ENCODE data around the gene CTSE. TPM values are rescaled to one million over a fixed set of nuclear protein-coding genes. Genes with fewer than 3 reads are reported as not detected.

Gene CTSE
- total RNA-seq, 3 donors from 2014 or later: 0.32 TPM; not detected in 2

DNA sequence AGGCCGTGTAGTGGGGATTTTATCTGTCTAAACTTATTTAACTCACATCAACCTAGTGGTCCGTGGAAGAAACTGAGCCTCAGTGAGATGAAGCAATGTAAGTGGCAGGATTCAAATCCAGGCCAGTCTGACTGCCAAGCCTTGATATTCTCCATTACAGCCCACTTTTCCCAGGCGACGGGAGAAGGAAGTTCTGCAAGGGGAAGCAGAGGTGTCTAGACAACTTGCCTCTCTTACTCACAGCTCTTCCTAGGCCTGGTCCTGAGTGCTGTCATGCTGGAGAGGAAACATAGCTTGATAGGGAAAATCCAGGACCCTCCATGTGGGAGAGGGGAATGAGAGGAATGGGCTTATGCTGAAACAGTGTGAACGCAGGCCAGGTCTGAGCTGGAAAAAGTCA, 9.1 kb downstream of the CTSE start:
- Mint-ChIP-seq H3K4me3 (no peak overlapping the region), H3K4me1 (ENCODE audit: low read depth) (peaks cover 19% of the 10 kb centered on the region), H3K9me3 (no peaks in the 10 kb centered on the region), H3K27me3 (ENCODE audit: low read depth) (no peaks in the 10 kb centered on the region), H3K36me3 (ENCODE audit: insufficient read depth) (no peaks in the 10 kb centered on the region)
- DNase-seq (no peak), ATAC-seq (no peak)

DNA sequence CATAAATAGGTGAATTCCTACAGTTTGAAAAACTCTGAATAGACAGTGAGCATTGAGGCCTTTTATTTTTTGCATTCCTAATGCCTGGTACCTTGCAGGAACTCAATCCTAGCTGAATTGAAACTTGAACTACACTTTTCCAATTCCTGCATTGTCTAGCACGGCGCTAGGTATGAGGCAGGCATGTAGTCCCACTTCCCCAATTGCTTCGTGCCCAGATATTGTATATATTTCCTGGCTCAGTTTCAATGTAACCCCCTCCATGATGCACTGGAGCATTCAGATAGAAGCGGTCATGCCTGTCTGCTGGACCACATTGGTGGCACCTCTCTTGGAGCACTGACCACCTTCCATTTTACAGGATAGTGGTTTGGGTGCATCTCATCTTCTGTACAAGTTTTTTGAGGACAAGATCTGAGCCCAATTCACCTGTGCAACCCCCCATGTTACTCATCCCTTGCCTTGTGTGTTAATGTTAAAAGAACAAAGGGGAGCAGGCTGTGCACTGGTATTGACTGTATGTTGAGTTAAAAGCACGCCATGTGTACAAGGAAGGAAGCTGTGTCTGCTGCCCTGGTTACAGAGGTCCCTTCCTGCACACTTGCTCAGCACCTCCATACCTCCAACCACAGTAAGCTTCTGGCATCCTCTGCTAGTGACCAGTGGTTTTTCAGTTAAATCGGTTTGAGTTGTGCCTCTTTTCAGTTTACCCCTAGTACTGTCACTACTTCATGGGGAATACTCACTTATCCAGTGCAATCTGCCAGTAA, 10.5 kb downstream of the CTSE start:
- H3K4me1 Mint-ChIP-seq (ENCODE audit: low read depth): peaks cover 19% of the 10 kb centered on the region
- no peaks in the 10 kb centered on the region for H3K27me3 Mint-ChIP-seq (ENCODE audit: low read depth)
- no peak for ATAC-seq
- H3K36me3 Mint-ChIP-seq (ENCODE audit: insufficient read depth): no peaks in the 10 kb centered on the region
- H3K9me3 Mint-ChIP-seq: no peaks in the 10 kb centered on the region
- no peak for DNase-seq
- no peak overlapping the region for H3K4me3 Mint-ChIP-seq

DNA sequence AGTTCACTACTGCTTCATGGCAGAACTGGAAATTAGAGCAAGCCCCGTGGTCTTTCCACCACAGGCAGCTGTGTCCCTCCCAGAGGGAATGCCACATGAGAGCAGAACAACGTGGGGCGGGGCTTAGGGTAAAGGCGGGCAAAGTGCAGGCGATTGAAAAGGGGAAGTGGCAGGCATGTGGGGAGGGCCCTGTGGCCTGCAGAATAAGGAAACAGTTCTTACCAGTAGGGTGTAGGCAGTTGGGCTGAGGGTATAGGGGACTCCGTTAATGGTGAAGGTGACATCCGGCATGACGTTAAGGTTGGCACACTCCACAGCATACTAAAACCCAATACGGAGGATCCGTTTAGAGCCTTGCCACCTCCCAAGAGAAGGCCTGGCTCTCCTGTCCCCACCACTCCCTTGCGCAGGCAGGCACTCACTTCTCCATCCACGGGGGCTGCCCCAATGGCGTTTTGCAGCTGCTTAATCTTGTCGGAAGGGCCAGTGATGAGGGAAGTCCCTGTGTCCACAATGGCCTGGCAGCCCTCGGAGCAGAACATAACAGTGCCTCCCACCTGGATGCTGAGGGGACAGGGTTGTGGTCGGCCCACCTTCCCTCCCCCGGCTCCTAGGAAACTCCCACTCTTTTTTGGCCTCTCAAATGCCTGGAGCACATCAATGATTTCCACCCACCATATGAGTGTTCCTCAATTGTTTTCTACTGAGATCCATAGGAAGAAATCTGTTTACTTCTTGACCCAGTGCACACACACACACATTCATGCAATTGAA, 11.4 kb downstream of the CTSE start:
- Mint-ChIP-seq H3K36me3 (ENCODE audit: insufficient read depth) (no peaks in the 10 kb centered on the region), H3K4me3 (no peak overlapping the region), H3K9me3 (no peaks in the 10 kb centered on the region), H3K27me3 (ENCODE audit: low read depth) (no peaks in the 10 kb centered on the region), H3K4me1 (ENCODE audit: low read depth) (peaks cover 19% of the 10 kb centered on the region)
- ATAC-seq: peak; percentile 73 to 74
- no peak for DNase-seq

DNA sequence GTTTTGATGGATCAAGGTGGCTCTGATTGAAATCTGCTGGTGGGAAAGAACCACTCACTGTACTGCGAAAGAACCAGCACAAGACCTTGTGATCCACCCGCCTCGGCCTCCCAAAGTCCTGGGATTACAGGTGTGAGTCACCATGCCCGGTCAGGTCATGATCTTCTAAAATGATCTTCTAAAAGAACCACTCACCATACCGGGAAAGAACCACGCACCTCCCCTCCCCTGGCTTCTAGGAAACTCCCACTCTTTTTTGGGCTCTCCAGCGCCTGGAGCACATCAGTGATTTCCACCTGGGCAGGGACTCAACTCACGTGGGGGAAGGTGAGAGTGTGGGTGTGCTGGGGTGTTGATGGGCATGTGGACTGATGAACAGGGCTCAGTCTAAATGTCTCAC, 12.6 kb downstream of the CTSE start:
- Mint-ChIP-seq H3K4me1 (ENCODE audit: low read depth) (peaks cover 19% of the 10 kb centered on the region), H3K9me3 (no peaks in the 10 kb centered on the region), H3K27me3 (ENCODE audit: low read depth) (peaks cover 5% of the 10 kb centered on the region), H3K36me3 (ENCODE audit: insufficient read depth) (no peaks in the 10 kb centered on the region), H3K4me3 (no peak overlapping the region)
- DNase-seq: no peak
- ATAC-seq: peak in 1 of 2 donors; percentile 12

DNA sequence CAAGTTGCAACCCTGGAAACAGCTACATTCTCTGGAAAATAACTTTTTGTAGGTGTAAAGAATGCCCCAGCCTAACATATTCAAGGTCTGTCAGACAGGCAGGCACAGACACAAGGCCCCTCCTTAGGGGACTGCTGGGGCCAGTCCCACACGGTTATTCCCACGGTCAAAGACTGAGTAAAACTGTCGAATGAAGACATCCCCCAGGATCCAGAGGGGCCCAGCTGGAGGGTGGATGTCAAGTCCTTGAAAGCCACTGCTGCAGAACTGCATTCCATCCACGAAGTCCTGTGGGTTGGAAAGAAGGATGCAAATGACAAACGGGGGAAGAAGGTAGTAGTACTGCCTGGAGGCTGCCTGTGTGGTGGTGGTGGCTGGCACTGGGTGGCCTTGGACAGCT, 13.6 kb downstream of the CTSE start:
- H3K4me3 Mint-ChIP-seq: no peak overlapping the region
- peaks cover 5% of the 10 kb centered on the region for H3K27me3 Mint-ChIP-seq (ENCODE audit: low read depth)
- DNase-seq (no peak), ATAC-seq (no peak)
- H3K36me3 Mint-ChIP-seq (ENCODE audit: insufficient read depth): no peaks in the 10 kb centered on the region
- peaks cover 19% of the 10 kb centered on the region for H3K4me1 Mint-ChIP-seq (ENCODE audit: low read depth)
- H3K9me3 Mint-ChIP-seq: no peaks in the 10 kb centered on the region

DNA sequence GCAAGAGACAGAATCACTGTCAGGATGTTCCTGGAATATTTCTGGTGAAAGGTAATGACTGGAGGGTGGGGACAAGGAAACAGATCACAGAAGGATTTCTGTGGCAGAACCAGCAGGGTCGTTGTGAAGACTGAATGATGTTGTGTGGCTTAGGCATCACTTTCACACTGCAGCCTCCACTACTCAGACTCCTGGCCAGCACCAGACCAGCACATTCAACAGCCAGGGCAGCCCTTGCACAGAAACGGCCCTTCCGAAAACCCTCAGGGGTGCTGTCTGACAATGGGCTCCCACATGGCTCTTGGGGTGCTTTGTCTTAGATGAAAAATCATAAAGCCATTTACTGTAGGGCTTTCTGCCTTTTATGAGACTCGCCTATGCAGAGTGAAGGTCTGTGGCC, 16.7 kb downstream of the CTSE start:
- Mint-ChIP-seq H3K27me3 (ENCODE audit: low read depth) (peaks cover 11% of the 10 kb centered on the region), H3K9me3 (no peaks in the 10 kb centered on the region), H3K4me1 (ENCODE audit: low read depth) (peaks cover 16% of the 10 kb centered on the region), H3K4me3 (no peak overlapping the region), H3K36me3 (ENCODE audit: insufficient read depth) (no peaks in the 10 kb centered on the region)
- DNase-seq (no peak), ATAC-seq (no peak)

DNA sequence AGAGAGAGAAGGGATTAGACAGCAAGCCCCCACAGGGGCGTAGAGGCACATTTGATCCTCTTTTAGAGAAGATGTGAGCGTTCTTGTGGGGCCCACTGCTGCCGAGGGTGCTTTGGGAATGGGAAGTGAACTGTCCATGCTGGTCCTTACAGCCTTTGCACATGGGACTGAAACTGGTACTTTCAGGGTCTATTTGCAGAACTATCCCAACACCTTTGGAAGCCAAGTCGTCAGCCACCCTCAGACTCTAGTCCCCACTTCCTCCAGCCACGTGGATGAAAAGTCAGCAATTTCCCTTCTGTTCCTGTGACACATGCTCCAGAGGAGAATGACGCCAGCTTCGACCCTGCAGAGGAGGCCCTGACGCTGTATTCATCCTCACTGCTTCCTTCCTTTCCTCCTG, 17.9 kb downstream of the CTSE start:
- DNase-seq (no peak), ATAC-seq (no peak)
- no peak overlapping the region for H3K4me3 Mint-ChIP-seq

DNA sequence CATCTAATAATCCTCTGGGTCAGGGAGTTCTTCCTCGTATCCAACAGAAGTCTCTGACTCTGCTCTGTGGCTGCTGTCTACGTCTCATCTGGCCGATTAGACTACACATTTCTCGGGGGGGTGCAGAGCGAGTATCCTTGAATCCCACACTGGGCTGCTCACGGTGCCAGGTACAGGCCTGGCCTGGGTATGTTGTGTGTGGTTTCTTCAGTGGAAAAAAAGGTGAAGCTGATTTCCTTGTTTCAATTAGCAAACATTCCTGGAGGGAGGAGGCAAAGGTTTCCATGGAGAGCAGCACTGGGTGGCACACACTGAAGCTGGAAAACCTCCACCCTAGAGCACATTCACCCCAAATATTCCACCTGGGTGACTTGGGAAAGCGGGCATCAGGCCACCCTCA, 18.5 kb downstream of the CTSE start:
- H3K4me1 Mint-ChIP-seq (ENCODE audit: low read depth): peaks cover 21% of the 10 kb centered on the region
- H3K27me3 Mint-ChIP-seq (ENCODE audit: low read depth): peaks cover 11% of the 10 kb centered on the region
- no peak overlapping the region for H3K4me3 Mint-ChIP-seq
- DNase-seq (no peak), ATAC-seq (no peak)
- H3K9me3 Mint-ChIP-seq: no peaks in the 10 kb centered on the region
- H3K36me3 Mint-ChIP-seq (ENCODE audit: insufficient read depth): no peaks in the 10 kb centered on the region

More for the DNA sequence above, 17.9 kb downstream of the CTSE start:
- Mint-ChIP-seq H3K4me1 (ENCODE audit: low read depth) (peaks cover 20% of the 10 kb centered on the region), H3K36me3 (ENCODE audit: insufficient read depth) (no peaks in the 10 kb centered on the region), H3K9me3 (no peaks in the 10 kb centered on the region), H3K27me3 (ENCODE audit: low read depth) (peaks cover 11% of the 10 kb centered on the region)

DNA sequence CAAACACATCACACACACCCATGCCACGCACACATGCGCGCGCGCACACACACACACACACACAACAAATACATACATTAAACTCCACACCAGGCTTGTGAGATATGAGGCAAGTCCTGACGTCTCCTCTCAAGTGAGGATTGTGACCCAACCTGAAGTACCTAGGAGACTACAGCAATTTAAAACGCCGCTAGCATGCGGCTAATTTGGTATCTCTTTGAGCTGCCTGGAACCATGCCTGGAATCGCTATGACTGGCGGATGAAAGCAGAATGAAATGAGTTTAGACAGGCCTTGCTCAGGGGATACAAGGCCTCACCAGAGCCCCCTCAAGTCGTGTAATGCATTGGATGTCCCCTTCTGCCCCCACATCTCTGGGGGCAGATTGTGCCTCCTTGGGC, 18.9 kb downstream of the CTSE start:
- no peak for ATAC-seq
- Mint-ChIP-seq H3K9me3 (no peaks in the 10 kb centered on the region), H3K4me1 (ENCODE audit: low read depth) (peaks cover 21% of the 10 kb centered on the region), H3K36me3 (ENCODE audit: insufficient read depth) (no peaks in the 10 kb centered on the region), H3K27me3 (ENCODE audit: low read depth) (peaks cover 11% of the 10 kb centered on the region), H3K4me3 (no peak overlapping the region)
- DNase-seq: no peak

DNA sequence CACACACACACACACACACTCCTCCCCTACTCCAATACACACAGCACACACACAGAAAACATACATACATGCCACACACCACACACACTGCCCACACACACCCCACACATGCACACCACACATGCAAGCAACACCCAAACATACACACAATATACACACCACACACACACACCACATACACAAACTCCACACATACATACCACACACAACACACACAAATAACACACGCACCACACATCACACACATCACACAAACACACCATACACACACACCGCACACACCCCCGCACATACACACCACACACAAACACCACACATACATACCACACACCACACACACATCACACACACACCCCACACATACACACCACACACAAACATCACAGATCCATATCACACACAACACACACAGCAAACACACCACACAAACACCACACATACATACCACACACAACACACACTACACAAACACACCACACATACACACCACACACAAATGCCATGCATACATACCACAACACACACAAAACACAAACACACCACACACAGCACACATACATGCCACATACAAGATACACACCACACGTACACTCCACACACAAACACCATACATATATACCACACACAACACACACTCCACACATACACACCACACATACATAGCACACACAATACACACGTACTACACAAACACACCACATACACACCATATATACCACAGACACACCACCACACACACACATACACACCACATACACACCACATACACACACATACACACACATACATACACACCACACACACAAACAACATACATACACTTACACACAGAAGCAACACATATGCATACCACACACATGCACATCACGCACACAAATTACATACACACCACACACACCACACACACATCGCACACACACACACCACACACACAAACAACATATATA, 19.6 kb downstream of the CTSE start:
- Mint-ChIP-seq H3K27me3 (ENCODE audit: low read depth) (peaks cover 11% of the 10 kb centered on the region), H3K4me3 (no peak overlapping the region), H3K36me3 (ENCODE audit: insufficient read depth) (no peaks in the 10 kb centered on the region), H3K9me3 (no peaks in the 10 kb centered on the region), H3K4me1 (ENCODE audit: low read depth) (peaks cover 21% of the 10 kb centered on the region)
- ATAC-seq: no peak
- DNase-seq: no peak

DNA sequence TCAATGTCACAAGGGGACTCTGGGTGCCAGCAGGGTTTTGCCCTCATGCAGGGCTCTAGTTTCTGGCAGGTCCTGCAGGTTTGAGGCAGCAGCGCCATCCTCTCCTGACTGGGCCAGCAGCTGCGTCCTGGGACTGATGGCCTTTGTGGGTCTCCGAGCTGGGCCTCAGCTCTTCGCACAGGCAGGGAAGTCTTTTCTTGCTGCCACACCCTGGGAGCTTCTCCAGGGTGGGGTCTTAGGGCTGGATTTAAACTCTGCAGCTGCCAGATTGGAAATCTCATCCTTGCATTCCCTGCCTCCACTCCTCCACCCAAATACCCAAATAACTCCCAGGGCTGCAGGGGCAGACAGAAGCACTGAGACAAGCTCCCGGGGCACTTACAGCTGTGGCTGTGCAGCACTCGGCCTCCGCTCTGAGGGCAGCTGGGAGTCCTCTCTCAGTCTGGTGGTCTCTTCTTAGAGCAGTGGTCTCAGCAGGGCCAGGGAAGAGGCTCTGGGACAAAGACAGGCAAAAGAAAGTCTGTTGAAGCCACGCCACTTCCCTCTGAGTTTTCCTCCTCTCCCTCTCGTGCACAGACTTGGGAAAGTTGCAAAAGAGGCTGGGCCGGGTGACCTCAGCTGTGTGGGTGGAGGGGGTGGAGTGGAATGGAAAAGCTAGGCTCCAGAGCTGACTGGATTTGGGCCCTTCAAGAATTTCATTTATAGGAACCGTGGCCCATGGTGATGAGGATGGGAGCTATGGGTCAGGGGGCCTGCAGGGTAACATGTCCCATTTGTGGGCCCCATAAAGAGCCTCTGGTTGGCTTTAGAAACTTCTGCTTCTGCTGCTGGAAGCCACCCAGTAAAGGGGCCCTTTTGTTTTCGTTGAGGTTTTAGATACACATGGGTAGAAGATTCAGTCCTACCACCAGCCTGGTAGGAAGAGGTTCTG, 20.6 kb downstream of the CTSE start, which contains the start of gene RAB7B:
TSS of gene RAB7B (minus strand) at position 525 of the 931 bp plus-strand sequence. CDS start 9,260 bp downstream, outside the sequence.
- no peaks in the 10 kb centered on the region for H3K9me3 Mint-ChIP-seq
- peaks cover 21% of the 10 kb centered on the region for H3K4me1 Mint-ChIP-seq (ENCODE audit: low read depth)
- no peaks in the 10 kb centered on the region for H3K36me3 Mint-ChIP-seq (ENCODE audit: insufficient read depth)
- DNase-seq (no peak), ATAC-seq (no peak)
- peaks cover 11% of the 10 kb centered on the region for H3K27me3 Mint-ChIP-seq (ENCODE audit: low read depth)
- H3K4me3 Mint-ChIP-seq: no peak within 1 kb of the TSS

DNA sequence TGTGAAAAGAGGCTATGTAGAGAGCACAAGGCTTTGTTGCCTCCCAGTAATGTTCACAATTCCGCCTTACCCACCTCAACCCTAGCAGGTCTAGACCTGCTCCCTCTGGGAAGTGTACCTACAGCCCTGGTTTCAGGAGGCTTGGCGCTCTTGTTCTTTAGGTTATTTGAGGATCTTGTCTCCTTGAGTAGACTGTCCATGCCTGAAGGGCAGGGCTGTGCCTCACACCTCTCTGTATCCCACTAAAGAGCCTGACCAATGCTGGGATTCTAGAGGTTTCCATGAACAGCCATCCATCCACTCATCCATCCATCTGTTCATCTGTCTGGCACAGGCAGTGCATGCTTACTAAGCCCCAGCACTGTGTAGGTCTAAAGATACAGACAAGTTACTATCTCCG, 21.5 kb downstream of the CTSE start:
- peaks cover 21% of the 10 kb centered on the region for H3K4me1 Mint-ChIP-seq (ENCODE audit: low read depth)
- no peaks in the 10 kb centered on the region for H3K36me3 Mint-ChIP-seq (ENCODE audit: insufficient read depth)

DNA sequence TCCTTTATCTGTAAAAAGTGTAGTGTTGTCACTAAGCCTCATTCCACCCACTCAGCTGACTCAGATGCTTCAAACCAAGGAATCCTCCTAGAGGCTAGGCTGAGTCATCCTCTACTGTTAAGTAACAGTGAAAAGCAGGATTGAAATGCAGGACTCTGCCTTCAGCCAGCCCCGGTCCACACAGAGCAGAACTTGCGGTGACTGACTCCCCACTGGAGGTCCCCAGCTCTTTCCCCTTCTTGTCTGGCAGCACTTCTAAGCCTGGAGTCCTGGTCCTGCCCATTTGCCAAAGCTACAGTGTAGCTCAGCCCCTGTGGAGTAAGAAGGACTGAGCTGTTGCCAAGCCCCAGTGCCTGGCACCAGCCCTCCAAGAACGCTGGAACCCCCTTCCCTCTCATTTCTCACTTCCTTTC, 22.2 kb downstream of the CTSE start:
- H3K9me3 Mint-ChIP-seq: no peaks in the 10 kb centered on the region
- peak; percentile 87 to 88 for ATAC-seq
- no peak for DNase-seq
- H3K27me3 Mint-ChIP-seq (ENCODE audit: low read depth): peaks cover 13% of the 10 kb centered on the region
- peaks cover 21% of the 10 kb centered on the region for H3K4me1 Mint-ChIP-seq (ENCODE audit: low read depth)
- no peaks in the 10 kb centered on the region for H3K36me3 Mint-ChIP-seq (ENCODE audit: insufficient read depth)
- no peak overlapping the region for H3K4me3 Mint-ChIP-seq

More for the DNA sequence above, 21.5 kb downstream of the CTSE start:
- no peaks in the 10 kb centered on the region for H3K9me3 Mint-ChIP-seq
- no peak for DNase-seq
- peaks cover 12% of the 10 kb centered on the region for H3K27me3 Mint-ChIP-seq (ENCODE audit: low read depth)
- no peak for ATAC-seq
- H3K4me3 Mint-ChIP-seq: no peak overlapping the region

Data from activated T-cell treated with anti-CD3 and anti-CD28 coated beads, Interleukin-2, amount 50 U/mL, for 4 hours (primary cell).